ENCODE data around the gene RYR3. TPM values are rescaled to one million over a fixed set of nuclear protein-coding genes. Genes with fewer than 3 reads are reported as not detected.
"Not testable (repeated sequence)": the region's sequence is repeated elsewhere in the genome, so short reads cannot be mapped to it uniquely, and the experiment has no call there.

Gene RYR3
- polyA plus RNA-seq, 1 donor, result 6.5 TPM

- H3K4me3 ChIP-seq (ENCODE audit: low read length), result no peak overlapping the region
- no peaks in the 10 kb centered on the region for H3K4me1 ChIP-seq (ENCODE audit: control insufficient read depth, insufficient read depth, low read length)
- no CpG with 5 or more reads among the region's 5 CpGs for WGBS (ENCODE audit: insufficient coverage, low lambda C conversion rate)
- no peak overlapping the region for H3K27ac ChIP-seq (ENCODE audit: low read length)
- no peaks in the 10 kb centered on the region for H3K36me3 ChIP-seq (ENCODE audit: control insufficient read depth, insufficient read depth, low read length)
- no peaks in the 10 kb centered on the region for H3K27me3 ChIP-seq (ENCODE audit: control insufficient read depth, insufficient read depth, low read length)
- no peak for DNase-seq
- no peaks in the 10 kb centered on the region for H3K9me3 ChIP-seq (ENCODE audit: control insufficient read depth, low read depth, low read length)
Observed at GRCh38 chr15:33592864-33593263, 282.1 kb downstream of the RYR3 start.

GRCh38 chr15:33598382-33598781, 287.6 kb downstream of the RYR3 start:
- H3K4me3 ChIP-seq (ENCODE audit: low read length); DNase-seq; H3K27ac ChIP-seq (ENCODE audit: low read length); H3K36me3 ChIP-seq (ENCODE audit: control insufficient read depth, insufficient read depth, low read length); H3K9me3 ChIP-seq (ENCODE audit: control insufficient read depth, low read depth, low read length); H3K27me3 ChIP-seq (ENCODE audit: control insufficient read depth, insufficient read depth, low read length); H3K4me1 ChIP-seq (ENCODE audit: control insufficient read depth, insufficient read depth, low read length): not testable (repeated sequence)
- WGBS (ENCODE audit: insufficient coverage, low lambda C conversion rate), result 100% methylated on average over 2 of the region's 4 CpGs

GRCh38 chr15:33600212-33600611, 289.4 kb downstream of the RYR3 start:
- 0% methylated on average over 1 of the region's 7 CpGs for WGBS (ENCODE audit: insufficient coverage, low lambda C conversion rate)
- Histone ChIP-seq H3K9me3 (ENCODE audit: control insufficient read depth, low read depth, low read length) (no peaks in the 10 kb centered on the region), H3K4me3 (ENCODE audit: low read length) (no peak overlapping the region), H3K27me3 (ENCODE audit: control insufficient read depth, insufficient read depth, low read length) (no peaks in the 10 kb centered on the region), H3K4me1 (ENCODE audit: control insufficient read depth, insufficient read depth, low read length) (no peaks in the 10 kb centered on the region), H3K36me3 (ENCODE audit: control insufficient read depth, insufficient read depth, low read length) (no peaks in the 10 kb centered on the region), H3K27ac (ENCODE audit: low read length) (no peak overlapping the region)
- DNase-seq, result no peak

GRCh38 chr15:33601461-33601860, 290.7 kb downstream of the RYR3 start:
- no peak overlapping the region for H3K27ac ChIP-seq (ENCODE audit: low read length)
- no peaks in the 10 kb centered on the region for H3K9me3 ChIP-seq (ENCODE audit: control insufficient read depth, low read depth, low read length)
- H3K36me3 ChIP-seq (ENCODE audit: control insufficient read depth, insufficient read depth, low read length), result no peaks in the 10 kb centered on the region
- no peak overlapping the region for H3K4me3 ChIP-seq (ENCODE audit: low read length)
- H3K4me1 ChIP-seq (ENCODE audit: control insufficient read depth, insufficient read depth, low read length), result no peaks in the 10 kb centered on the region
- no peaks in the 10 kb centered on the region for H3K27me3 ChIP-seq (ENCODE audit: control insufficient read depth, insufficient read depth, low read length)
- 100% methylated on average over 1 of the region's 4 CpGs for WGBS (ENCODE audit: insufficient coverage, low lambda C conversion rate)
- no peak for DNase-seq

GRCh38 chr15:33608714-33609113, 297.9 kb downstream of the RYR3 start:
- no peak for DNase-seq
- H3K4me3 ChIP-seq (ENCODE audit: low read length), result no peak overlapping the region
- no peaks in the 10 kb centered on the region for H3K9me3 ChIP-seq (ENCODE audit: control insufficient read depth, low read depth, low read length)
- no peak overlapping the region for H3K27ac ChIP-seq (ENCODE audit: low read length)
- no peaks in the 10 kb centered on the region for H3K4me1 ChIP-seq (ENCODE audit: control insufficient read depth, insufficient read depth, low read length)
- WGBS (ENCODE audit: insufficient coverage, low lambda C conversion rate), result 48% methylated on average over 3 of the region's 7 CpGs
- no peaks in the 10 kb centered on the region for H3K36me3 ChIP-seq (ENCODE audit: control insufficient read depth, insufficient read depth, low read length)
- no peaks in the 10 kb centered on the region for H3K27me3 ChIP-seq (ENCODE audit: control insufficient read depth, insufficient read depth, low read length)

- no peak for DNase-seq
- Histone ChIP-seq H3K27me3 (ENCODE audit: control insufficient read depth, insufficient read depth, low read length) (no peaks in the 10 kb centered on the region), H3K27ac (ENCODE audit: low read length) (no peak overlapping the region), H3K36me3 (ENCODE audit: control insufficient read depth, insufficient read depth, low read length) (no peaks in the 10 kb centered on the region), H3K4me1 (ENCODE audit: control insufficient read depth, insufficient read depth, low read length) (no peaks in the 10 kb centered on the region), H3K9me3 (ENCODE audit: control insufficient read depth, low read depth, low read length) (no peaks in the 10 kb centered on the region), H3K4me3 (ENCODE audit: low read length) (no peak overlapping the region)
- 100% methylated on average over 1 of the region's 10 CpGs for WGBS (ENCODE audit: insufficient coverage, low lambda C conversion rate)
Observed at GRCh38 chr15:33612721-33613304, 302.0 kb downstream of the RYR3 start.

GRCh38 chr15:33616475-33616874, 305.7 kb downstream of the RYR3 start:
- no peaks in the 10 kb centered on the region for H3K36me3 ChIP-seq (ENCODE audit: control insufficient read depth, insufficient read depth, low read length)
- no peak for DNase-seq
- H3K4me1 ChIP-seq (ENCODE audit: control insufficient read depth, insufficient read depth, low read length), result no peaks in the 10 kb centered on the region
- H3K9me3 ChIP-seq (ENCODE audit: control insufficient read depth, low read depth, low read length), result no peaks in the 10 kb centered on the region
- no peak overlapping the region for H3K27ac ChIP-seq (ENCODE audit: low read length)
- 100% methylated on average over 1 of the region's 3 CpGs for WGBS (ENCODE audit: insufficient coverage, low lambda C conversion rate)
- H3K27me3 ChIP-seq (ENCODE audit: control insufficient read depth, insufficient read depth, low read length), result no peaks in the 10 kb centered on the region
- H3K4me3 ChIP-seq (ENCODE audit: low read length), result no peak overlapping the region

GRCh38 chr15:33618350-33618749, 307.6 kb downstream of the RYR3 start:
- DNase-seq, result no peak
- Histone ChIP-seq H3K36me3 (ENCODE audit: control insufficient read depth, insufficient read depth, low read length) (no peaks in the 10 kb centered on the region), H3K9me3 (ENCODE audit: control insufficient read depth, low read depth, low read length) (no peaks in the 10 kb centered on the region), H3K4me1 (ENCODE audit: control insufficient read depth, insufficient read depth, low read length) (no peaks in the 10 kb centered on the region), H3K27ac (ENCODE audit: low read length) (no peak overlapping the region), H3K4me3 (ENCODE audit: low read length) (no peak overlapping the region), H3K27me3 (ENCODE audit: control insufficient read depth, insufficient read depth, low read length) (no peaks in the 10 kb centered on the region)
- whole genome bisulfite sequencing (ENCODE audit: insufficient coverage, low lambda C conversion rate), result no CpG with 5 or more reads among the region's 5 CpGs

- Histone ChIP-seq H3K4me1 (ENCODE audit: control insufficient read depth, insufficient read depth, low read length) (no peaks in the 10 kb centered on the region), H3K4me3 (ENCODE audit: low read length) (no peak overlapping the region), H3K36me3 (ENCODE audit: control insufficient read depth, insufficient read depth, low read length) (no peaks in the 10 kb centered on the region), H3K9me3 (ENCODE audit: control insufficient read depth, low read depth, low read length) (no peaks in the 10 kb centered on the region), H3K27me3 (ENCODE audit: control insufficient read depth, insufficient read depth, low read length) (no peaks in the 10 kb centered on the region), H3K27ac (ENCODE audit: low read length) (no peak overlapping the region)
- DNase-seq, result no peak
Observed at GRCh38 chr15:33621141-33621540, 310.4 kb downstream of the RYR3 start.

GRCh38 chr15:33623010-33623409, 312.2 kb downstream of the RYR3 start:
- H3K4me3 ChIP-seq (ENCODE audit: low read length), result no peak overlapping the region
- no peak for DNase-seq
- H3K36me3 ChIP-seq (ENCODE audit: control insufficient read depth, insufficient read depth, low read length), result no peaks in the 10 kb centered on the region
- no peaks in the 10 kb centered on the region for H3K27me3 ChIP-seq (ENCODE audit: control insufficient read depth, insufficient read depth, low read length)
- WGBS (ENCODE audit: insufficient coverage, low lambda C conversion rate), result 76% methylated on average over 2 of the region's 7 CpGs
- H3K27ac ChIP-seq (ENCODE audit: low read length), result no peak overlapping the region
- H3K4me1 ChIP-seq (ENCODE audit: control insufficient read depth, insufficient read depth, low read length), result no peaks in the 10 kb centered on the region
- H3K9me3 ChIP-seq (ENCODE audit: control insufficient read depth, low read depth, low read length), result no peaks in the 10 kb centered on the region

- no peak for DNase-seq
- no peaks in the 10 kb centered on the region for H3K4me1 ChIP-seq (ENCODE audit: control insufficient read depth, insufficient read depth, low read length)
- H3K9me3 ChIP-seq (ENCODE audit: control insufficient read depth, low read depth, low read length), result no peaks in the 10 kb centered on the region
- no peak overlapping the region for H3K4me3 ChIP-seq (ENCODE audit: low read length)
- H3K36me3 ChIP-seq (ENCODE audit: control insufficient read depth, insufficient read depth, low read length), result no peaks in the 10 kb centered on the region
- 83% methylated on average over 2 of the region's 3 CpGs for WGBS (ENCODE audit: insufficient coverage, low lambda C conversion rate)
- no peak overlapping the region for H3K27ac ChIP-seq (ENCODE audit: low read length)
- no peaks in the 10 kb centered on the region for H3K27me3 ChIP-seq (ENCODE audit: control insufficient read depth, insufficient read depth, low read length)
Observed at GRCh38 chr15:33624439-33624838, 313.7 kb downstream of the RYR3 start.

Data from large intestine (tissue), 3 donors.